ENCODE measurements around the gene LRP1B. TPM values are rescaled to one million over a fixed set of nuclear protein-coding genes. Genes with fewer than 3 reads are reported as not detected.

The LRP1B gene
- total RNA-seq, 1 donor from 2014 or later: 0.12 TPM

- no peak for DNase-seq (ENCODE audit: low read depth)
Observed at GRCh38 chr2:140679752-140680151, 1451.1 kb downstream of the LRP1B start.

GRCh38 chr2:140669911-140670310 is 1460.9 kb downstream of the LRP1B start:
- DNase-seq (ENCODE audit: low read depth): no peak
- H3K4me3 ChIP-seq (ENCODE audit: low read depth, low read length): no peak overlapping the region
- no peak for TF ChIP-seq CTCF (conservative IDR thresholded peaks at IDR 0.05; ENCODE audit: low read depth, low read length)

More at GRCh38 chr2:140679752-140680151, 1451.1 kb downstream of the LRP1B start:
- TF ChIP-seq CTCF (conservative IDR thresholded peaks at IDR 0.05; ENCODE audit: low read depth, low read length): no peak
- H3K4me3 ChIP-seq (ENCODE audit: low read depth, low read length): no peak overlapping the region

GRCh38 chr2:140667203-140667602 is 1463.6 kb downstream of the LRP1B start:
- no peak for TF ChIP-seq CTCF (conservative IDR thresholded peaks at IDR 0.05; ENCODE audit: low read depth, low read length)
- H3K4me3 ChIP-seq (ENCODE audit: low read depth, low read length): no peak overlapping the region
- no peak for DNase-seq (ENCODE audit: low read depth)

DNA sequence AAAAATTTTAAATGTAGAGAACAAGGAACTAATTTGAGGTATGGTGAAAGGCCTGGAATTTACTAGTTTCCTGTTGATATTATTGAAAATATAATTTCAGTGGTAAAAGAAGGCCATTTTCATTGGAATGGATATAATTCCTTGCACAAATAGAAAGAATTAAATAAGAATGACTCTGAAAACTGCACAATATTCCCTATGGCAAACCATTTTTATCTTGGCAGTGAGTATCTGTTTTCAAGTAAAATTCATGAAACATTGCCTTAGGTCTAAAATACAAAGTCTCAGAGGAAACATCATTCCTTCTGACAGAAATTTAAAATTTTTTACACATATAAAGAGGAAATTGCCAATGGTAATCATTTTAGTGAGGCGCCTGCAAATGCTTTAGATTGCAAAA is 1468.3 kb downstream of the LRP1B start:
- H3K4me3 ChIP-seq (ENCODE audit: low read depth, low read length): no peak overlapping the region
- TF ChIP-seq CTCF (conservative IDR thresholded peaks at IDR 0.05; ENCODE audit: low read depth, low read length): no peak
- no peak for DNase-seq (ENCODE audit: low read depth)

DNA sequence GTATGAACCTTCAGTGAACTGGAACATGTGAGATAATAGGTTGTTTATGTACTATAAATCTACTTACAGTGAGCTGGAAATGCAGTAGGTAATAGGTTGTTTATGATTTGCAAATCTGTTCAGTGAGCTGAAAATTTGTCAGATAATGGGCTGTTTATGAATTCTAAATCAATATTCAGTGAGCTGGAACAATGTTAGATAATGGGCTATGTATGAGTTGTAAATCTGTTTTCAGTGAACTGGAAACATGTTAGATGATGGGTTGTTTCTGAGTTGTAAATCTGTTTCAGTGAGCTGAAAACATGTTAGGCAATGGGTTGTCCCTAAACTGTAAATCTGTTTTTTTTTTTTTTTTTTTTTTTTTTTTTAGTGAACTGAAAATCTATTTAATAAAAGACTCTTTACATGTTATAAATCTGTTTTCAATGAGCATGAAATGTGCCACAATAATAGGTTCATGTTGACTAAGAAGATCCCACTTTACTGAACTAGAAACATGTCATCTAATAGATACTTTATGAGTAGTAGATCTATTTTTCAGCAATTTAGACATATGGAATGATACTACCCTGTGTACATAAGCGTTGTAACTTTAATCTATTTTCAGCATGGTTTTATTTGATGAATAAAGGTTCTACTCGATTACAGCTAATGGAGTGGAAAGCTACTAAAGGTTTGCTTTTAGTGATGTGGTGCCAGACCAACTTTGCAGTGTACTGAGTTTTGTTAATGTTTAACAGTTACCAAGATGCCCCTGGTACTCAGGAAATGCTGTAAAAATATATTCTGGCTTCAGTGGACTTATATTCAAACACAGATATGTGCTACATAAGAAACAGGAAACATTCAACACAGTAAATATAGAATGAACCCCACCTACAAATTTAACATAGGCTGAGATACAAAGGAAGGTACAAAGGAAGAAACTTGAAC is 1471.8 kb downstream of the LRP1B start:
- no peak for TF ChIP-seq CTCF (conservative IDR thresholded peaks at IDR 0.05; ENCODE audit: low read depth, low read length)
- H3K4me3 ChIP-seq (ENCODE audit: low read depth, low read length): no peak overlapping the region
- DNase-seq (ENCODE audit: low read depth): no peak

- DNase-seq (ENCODE audit: low read depth): no peak
- no peak for TF ChIP-seq CTCF (conservative IDR thresholded peaks at IDR 0.05; ENCODE audit: low read depth, low read length)
- H3K4me3 ChIP-seq (ENCODE audit: low read depth, low read length): no peak overlapping the region
Observed at GRCh38 chr2:140657657-140658056, 1473.2 kb downstream of the LRP1B start.

GRCh38 chr2:140654565-140654964 is 1476.3 kb downstream of the LRP1B start:
- TF ChIP-seq CTCF (conservative IDR thresholded peaks at IDR 0.05; ENCODE audit: low read depth, low read length): no peak
- H3K4me3 ChIP-seq (ENCODE audit: low read depth, low read length): no peak overlapping the region
- no peak for DNase-seq (ENCODE audit: low read depth)

Measured in epithelial cell of proximal tubule (primary cell).